GM10847 (cell line): ENCODE results near the gene SP5.

ENCODE experiments used
- POLR2A ChIP-seq: IDR thresholded peaks from 2 replicates; pipeline ENCODE4 v1.6.1; 2011; ENCODE audit not compliant: insufficient read length; ENCODE audit errors: extremely low read depth

The SP5 gene

GRCh38 chr2:170719810-170720209 is 4.7 kb downstream of the SP5 start:
- TF ChIP-seq POLR2A: no peak

DNA sequence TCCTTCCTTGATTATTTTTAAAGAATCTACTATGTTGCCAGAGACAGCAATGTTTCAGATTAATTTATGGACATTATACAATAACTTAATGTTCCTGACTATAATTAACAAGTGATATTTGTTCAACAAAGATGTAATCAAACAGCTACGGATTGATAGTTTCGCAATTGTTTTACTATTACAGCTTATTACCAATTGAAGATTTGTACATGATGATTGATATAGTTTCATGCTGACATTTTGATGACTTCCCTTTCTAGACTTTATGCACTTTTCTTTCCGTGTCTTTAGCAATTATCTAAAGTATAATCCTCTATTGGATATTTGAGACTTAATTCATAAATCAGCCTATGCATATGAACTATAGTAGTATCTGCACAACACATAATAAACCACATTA is 6.5 kb downstream of the SP5 start:
- TF ChIP-seq POLR2A: no peak

GRCh38 chr2:170722301-170722700 is 7.2 kb downstream of the SP5 start:
- TF ChIP-seq POLR2A: no peak

DNA sequence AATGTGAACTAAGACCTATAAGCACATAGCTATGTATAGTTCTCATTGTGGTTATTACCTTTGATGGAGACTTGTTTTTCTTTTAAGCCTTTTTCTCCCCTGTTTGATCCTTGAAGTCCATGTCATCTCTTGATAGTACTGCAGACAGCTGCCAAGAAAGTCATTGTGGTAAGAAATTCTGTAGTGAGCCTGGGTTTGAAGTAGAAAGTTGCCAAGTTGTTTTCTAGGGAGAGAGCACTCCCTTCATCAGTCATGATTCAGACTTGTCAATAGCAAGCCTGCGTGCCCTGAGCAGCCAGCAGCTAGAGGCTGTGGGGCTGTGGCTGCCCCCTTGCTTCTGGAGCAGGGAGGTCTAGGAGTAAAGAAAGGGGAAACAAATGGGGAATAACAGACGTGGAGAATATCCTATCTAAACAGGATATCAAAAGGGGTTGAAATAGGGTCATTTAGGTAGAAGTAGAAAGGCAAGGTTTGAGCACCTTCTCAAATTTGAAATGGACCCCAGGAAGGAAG is 8.4 kb downstream of the SP5 start:
- no peak for TF ChIP-seq POLR2A

DNA sequence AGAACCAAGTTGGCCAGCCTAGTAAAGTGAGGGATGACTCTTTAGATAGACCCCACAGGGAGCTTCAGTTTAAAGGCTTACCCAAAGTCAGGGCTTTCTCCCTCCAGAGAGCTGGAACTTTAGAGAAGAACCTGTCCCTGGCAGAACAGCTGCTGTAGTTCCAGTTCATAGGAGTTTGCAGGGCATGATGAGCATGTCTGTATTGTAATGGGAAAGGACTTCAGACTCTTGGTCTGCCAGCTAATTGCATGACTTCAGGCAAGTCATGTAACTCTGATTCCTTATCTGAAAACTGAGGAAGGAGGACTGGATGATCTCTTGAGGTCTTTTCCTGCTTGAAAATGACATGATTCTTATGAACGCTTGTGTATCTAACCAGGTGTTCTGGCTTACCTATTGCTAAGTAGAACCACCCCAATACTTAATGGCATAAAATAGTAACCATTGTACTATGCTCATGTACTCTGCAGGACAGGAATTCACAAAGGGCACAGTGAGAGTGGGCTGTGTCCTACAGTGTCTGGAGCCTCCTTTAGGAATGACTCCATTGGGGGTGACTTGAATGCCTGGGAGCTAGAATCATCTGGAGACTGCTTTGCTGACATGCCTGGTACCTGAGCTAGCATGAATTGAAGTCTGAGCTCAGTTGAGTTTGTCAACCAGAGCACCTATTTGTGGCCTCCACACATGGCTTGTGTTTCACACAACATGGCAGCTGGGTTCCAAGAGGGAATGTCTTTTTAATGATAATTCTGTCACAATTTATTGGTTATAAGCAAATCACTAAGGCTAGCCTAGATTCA is 18.9 kb downstream of the SP5 start:
- no peak for TF ChIP-seq POLR2A

- no peak for TF ChIP-seq POLR2A
Observed at GRCh38 chr2:170736628-170737027, 21.5 kb downstream of the SP5 start.

DNA sequence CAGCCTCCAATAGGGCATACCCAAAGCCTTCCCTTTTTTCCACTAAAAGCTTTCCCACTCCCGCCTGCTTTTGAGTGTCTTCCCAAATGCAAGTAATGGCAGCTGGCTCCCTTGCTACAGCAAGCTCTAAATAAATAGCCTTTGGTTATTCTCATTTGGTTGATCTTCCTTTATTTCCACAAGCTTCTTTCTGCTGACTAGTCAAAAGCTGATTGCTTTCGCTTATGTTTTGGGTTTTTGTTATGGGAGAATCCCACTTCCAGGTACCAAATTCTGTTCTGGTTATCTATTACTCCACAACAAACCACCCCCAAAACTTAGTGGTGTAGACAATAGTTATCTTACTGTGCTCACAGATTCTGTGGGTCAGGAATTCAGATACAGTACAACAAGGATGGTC is 22.3 kb downstream of the SP5 start:
- no peak for TF ChIP-seq POLR2A

GRCh38 chr2:170737821-170738220 is 22.7 kb downstream of the SP5 start:
- TF ChIP-seq POLR2A: no peak

GRCh38 chr2:170739048-170739447 is 23.9 kb downstream of the SP5 start:
- TF ChIP-seq POLR2A: no peak

DNA sequence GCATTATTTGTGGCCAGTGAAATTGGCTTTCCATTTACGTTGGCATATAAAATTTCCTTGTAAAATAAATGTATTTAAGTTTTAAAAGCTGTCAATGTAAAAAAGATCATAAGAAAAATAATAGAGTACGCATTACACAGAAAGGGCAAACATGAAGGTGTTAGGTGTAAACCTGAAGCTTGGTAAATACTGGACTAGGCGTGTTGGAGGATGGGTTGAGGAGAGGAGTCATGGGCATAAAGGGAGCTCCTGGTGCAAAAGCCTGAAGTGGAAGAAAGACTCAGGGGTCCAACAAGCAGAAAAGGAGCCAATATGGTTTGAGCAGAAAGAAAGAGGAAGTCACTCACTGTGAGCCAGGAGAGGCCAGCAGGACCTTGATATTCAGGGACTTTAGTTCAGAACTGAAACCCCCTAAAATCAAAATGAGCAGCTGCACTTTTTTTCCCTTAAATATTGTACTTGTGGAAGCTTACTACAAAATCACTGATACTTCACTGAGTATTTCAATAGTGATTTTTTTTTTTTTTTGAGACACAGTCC is 24.4 kb downstream of the SP5 start:
- TF ChIP-seq POLR2A: no peak

GRCh38 chr2:170740660-170741059 is 25.5 kb downstream of the SP5 start:
- no peak for TF ChIP-seq POLR2A

GRCh38 chr2:170742000-170742399 is 26.9 kb downstream of the SP5 start:
- no peak for TF ChIP-seq POLR2A

- no peak for TF ChIP-seq POLR2A
Observed at GRCh38 chr2:170742896-170743529, 27.9 kb downstream of the SP5 start.

DNA sequence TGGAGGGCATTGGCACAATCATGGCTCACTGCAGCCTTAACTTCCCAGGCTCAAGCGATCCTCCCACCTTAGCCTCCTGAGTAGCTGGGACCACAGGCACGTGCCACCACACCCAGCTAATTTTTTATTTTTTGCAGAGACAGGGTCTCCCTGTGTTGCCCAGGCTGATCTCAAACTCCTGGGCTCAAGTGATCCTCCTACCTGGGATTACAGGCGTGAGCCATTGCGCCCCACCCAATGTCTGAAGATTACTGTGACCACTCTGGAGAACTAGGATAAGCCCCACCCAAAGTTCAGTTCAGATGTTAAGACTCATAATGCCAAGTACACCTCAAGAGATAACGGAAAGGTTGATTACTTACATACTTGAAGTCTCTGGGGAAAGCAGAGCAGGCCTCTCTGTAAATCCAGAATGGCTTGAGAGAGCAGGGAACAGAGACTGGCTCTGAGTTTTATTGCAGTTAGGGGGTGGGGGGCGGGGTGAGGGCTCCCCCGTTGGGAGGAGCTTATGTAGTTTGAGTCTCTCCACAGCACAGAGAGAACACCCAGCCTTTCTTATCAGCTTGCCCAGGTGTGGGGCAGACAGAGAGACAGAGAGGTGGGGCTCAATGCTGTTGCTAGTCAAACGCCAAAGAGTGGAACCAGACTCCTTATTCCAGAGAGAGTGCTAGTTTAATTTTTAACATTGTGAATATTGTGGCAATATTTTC is 28.5 kb downstream of the SP5 start:
- no peak for TF ChIP-seq POLR2A

DNA sequence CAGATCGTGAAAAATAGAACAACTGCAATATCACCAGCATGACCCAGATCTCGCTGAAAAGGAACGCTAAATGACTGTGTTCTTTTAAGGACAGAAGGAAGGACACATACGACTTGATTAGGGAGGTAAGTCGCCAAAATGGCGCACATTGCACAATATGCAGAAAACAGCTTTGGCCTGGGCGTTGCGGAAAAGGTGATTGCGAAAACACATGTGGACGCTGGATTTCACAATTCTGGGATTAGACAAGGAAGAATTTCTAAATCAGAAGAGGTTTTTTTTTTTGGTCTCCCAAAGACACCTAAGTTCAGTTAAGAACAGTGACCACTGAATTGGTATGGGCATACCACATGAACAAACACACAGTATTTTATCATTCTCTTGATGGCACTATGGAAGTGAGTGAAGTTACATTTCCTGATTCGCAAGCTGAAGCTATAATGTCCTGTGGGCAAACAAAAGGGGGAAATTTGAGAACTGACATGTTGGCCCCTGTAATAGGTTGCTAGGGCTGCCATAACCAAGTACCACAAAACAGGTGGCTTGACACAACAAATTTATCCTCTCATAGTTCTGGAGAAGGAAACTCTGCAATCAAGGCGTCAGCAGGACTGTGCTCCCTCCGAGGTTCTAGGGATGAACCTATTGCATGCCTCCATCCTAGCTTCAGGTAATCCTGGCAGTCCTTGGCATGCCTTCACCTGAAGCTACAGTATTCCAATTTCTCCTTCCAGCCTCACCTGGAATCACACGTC is 29.3 kb downstream of the SP5 start:
- TF ChIP-seq POLR2A: no peak
